NCI-H1105 treated with DMSO at 0.1 percent for 48 hours (cell line): ENCODE results near the gene ZNF503.
A peak's percentile ranks its signal among the peaks of the same experiment; 100 is the strongest.

ENCODE experiments used
- DNase-seq: peaks from one replicate; lab custom pipeline; 2025; lab: John Stamatoyannopoulos, UW

The ZNF503 gene

GRCh38 chr10:75401569-75402485 is at the start of gene ZNF503:
ZNF503 (minus strand) TSS chr10:75401764; CDS start chr10:75401419, 345 bp downstream.
- peak; percentile 93 for DNase-seq

- peak; percentile 87 for DNase-seq
Observed at GRCh38 chr10:75450644-75451640, 49.4 kb upstream of the ZNF503 start.

DNA sequence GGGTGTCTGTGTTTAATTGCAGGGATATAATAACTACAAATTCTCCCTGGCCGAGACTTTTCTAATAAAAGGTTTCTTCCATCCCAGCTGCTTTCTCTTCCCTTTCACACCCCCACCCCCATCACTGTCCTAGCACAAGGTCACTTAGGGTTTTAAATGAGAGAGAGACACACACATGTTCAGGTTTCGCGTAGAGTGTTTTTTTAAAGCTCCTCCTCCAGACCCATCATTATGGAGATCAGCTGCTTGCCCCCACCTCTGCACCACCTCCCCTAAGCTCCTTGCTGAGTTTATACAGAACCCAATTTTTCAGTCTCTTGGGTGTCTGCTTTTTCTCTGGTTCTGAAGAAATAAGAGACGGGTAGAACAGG is 48.5 kb upstream of the ZNF503 start:
- DNase-seq: peak; percentile 91

DNA sequence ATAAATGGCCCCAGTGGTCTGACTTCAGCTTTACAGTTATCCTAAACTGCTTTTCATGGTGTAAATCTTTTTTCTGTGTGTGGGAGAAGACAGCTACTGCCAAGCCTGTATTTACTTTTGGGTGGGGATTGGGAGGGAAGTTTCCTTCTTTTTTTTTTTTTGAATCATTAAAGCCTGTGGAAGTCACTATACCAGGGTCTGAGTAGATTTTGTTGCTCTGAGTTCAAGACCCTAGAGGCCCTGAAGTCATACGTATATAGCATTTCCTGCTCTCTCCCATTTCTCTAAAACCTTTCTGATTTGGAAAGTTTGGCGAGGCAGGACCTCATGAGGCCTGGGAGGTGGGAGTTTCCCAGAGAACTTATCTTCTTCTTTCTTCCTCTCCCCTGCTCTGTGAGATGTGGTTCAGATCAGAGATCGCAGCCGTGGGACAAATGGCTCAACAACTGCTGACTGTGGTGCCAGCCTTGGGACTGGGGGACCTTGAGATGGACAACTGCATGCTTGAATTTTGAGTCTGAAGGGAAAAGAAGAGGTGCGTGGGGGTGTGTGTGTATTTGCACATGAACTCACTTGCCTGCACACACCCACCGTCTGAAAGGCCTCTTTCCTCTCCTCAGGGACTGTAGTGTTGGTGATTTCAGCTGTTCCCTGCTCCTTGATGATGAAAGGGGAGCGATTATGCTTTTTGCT is 48.0 kb upstream of the ZNF503 start:
- peak; percentile 21 for DNase-seq

GRCh38 chr10:75448166-75448565 is 46.6 kb upstream of the ZNF503 start:
- DNase-seq: no peak

- no peak for DNase-seq
Observed at GRCh38 chr10:75446508-75446907, 44.9 kb upstream of the ZNF503 start.

- no peak for DNase-seq
Observed at GRCh38 chr10:75444781-75445386, 43.3 kb upstream of the ZNF503 start.

GRCh38 chr10:75443362-75443761 is 41.8 kb upstream of the ZNF503 start:
- no peak for DNase-seq

DNA sequence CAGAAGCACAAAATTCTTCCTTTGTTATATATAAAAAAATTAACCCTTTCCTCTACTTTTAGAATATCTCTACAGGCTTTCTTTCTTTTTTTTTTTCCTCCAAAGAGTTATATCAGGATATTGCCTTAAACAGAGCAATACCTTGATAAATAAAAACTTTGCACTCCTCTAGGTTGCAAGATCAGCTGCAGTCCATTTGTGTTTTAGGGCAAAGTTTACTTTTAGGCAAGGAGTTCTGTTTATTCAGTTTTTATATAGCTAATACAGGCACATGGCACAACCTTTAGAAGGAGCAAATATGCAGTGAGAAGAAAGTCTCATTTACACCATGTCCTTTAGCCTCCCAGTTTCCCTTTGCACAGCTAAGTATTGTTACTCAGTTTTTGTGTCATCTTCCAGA is 40.1 kb upstream of the ZNF503 start:
- no peak for DNase-seq

DNA sequence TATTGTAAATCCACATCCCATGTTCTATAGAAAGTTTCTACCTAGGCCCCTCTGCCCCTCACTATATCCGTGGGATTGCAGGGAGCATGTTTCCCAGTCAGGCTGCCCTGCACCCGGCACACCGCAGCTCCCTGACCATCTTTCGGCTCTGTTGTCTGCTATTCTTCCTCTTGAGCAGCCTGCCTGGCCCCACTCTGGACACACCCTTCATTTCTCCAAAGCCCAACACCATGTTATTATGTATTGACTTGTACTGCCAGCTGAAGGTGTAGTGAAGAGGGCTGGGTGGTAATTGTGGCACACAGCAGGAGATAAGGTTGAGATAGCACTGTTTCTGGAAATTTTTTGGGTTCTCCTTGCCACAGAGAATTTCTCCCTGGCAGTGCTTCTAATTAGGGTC is 39.6 kb upstream of the ZNF503 start:
- DNase-seq: no peak

GRCh38 chr10:75440271-75440793 is 38.8 kb upstream of the ZNF503 start:
- DNase-seq: no peak

DNA sequence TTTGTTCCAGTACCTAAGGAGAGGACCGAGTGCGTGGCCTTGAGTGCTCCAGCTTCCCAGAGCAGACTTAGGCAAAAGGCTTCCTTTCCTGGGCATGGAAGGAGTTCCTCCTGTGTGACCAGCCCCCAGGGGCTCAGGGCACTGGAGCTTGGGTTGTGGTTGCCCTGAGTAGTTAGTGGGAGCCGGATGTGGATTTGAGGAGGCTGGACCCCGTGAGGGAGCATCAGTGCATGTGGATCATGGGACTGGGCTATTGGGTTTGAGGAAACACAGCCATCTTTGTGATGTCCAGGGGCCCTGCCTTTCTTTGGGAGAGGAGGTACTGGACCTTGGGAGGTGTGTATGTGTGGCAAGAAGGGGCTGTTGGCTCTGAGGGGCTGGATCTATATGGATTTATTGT is 38.2 kb upstream of the ZNF503 start:
- no peak for DNase-seq

DNA sequence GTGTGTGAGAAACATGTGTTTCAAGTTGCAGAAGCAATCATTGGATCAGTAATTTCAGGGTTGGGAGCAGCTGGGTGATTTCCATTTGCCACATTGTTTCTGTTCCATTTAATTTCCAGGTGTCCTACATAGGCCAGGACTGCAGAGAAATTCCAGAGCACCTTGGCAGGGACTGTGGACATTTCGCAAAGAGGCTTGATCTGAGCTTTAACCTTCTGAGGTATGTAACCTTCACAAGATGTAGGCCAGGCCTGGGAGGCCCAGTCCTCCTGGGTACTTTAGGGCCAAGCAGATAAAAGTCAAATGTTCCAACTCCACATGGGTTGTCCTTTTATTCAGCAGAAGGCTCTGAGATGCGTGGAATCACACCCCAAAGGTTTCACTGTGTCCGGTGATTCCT is 36.7 kb upstream of the ZNF503 start:
- no peak for DNase-seq

DNA sequence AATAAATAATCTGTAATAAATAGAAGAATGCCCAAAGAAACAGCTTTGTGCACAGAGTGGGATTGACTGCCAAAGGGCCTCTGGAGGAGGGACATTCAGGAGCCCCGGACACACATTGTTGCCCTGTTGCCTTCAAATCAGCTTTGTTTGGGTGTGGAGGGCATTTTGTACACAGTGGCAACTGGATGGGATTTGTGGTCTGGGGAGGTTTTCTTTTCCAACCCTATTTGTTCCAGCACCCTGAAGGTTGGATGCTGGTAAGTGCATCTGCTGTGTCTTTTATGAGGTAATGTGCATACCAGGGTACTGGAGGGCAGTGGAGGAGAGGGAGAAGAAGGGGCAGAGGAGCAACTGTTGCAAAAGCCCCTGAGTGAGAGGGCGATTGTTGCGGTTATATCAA is 36.1 kb upstream of the ZNF503 start:
- DNase-seq: no peak

DNA sequence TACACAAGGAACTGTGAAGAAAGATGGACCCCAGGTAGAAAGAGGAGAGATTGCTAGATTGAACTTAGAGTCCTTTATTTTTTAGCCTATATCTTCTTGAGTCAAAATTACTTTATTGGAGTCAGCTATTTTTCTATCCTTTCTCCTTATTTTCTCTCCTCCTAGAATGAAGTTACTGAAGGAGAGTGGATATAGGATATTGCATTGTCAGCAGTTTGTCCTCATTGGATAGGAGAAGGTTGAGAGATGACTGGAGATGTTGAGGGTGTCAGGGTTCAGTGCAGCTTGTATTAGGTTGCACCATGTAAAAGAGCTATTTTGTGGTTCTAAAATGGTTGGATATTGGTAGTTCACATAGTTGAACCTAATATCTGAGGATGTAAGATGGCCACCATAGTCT is 35.3 kb upstream of the ZNF503 start:
- DNase-seq: no peak

DNA sequence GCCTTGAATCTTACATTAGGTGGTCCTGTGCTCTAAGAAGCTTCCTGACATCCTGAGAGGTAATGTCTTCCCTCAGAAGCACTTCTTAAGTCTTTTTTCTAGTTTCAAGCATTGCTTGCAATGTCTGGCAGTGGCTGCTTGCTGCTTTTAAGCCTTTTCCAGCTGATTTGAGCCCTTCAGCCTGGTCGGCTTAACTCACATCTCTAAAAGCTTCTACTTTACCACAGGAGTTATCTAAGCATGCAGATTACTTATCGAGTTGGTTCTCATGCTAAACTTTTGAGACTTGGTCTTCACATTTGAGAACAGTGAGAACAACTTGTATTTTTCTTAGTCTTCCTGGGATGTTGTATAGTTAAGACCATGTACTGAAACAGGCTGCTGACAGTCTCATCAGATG is 33.7 kb upstream of the ZNF503 start:
- DNase-seq: no peak

GRCh38 chr10:75434291-75434690 is 32.7 kb upstream of the ZNF503 start:
- no peak for DNase-seq

DNA sequence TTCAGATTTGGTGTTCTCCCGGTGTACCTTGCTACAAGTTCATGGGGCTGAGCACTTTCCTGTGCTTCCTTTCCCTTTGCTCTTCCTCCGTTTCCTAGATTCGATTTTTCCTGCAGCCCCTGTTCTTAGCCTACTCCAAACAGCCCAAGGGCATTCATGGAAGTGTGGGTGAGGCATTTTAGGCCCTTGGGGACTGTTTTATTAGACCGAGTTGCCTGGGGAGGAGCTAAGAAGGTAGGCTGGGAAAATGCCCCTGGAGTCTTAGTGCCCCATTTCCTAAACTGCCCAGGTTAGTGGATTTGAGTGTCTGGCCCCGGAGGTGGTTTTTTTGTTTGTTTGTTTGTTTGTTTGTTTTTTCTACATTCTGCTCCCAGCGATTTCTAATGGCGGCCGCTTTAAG is 31.7 kb upstream of the ZNF503 start:
- DNase-seq: no peak

DNA sequence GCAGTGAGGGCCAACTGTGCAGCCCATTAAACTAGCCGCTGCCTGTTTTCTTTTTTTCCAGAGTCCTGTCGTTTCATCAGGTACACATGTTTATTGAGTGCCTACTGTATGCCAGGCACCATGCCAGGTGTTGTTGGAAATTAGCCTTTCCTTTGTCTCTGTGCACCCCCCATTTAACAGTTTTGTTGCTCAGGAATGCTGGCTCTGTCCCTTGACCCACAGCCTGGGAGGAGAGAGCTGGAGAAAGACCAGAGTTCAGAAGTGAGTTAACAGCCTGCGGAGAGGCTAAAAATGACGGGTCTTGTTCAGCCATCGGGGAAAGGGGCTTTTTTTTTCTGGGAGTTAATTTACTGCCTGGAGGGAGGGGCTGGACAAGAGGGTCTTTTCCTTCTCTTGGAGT is 31.2 kb upstream of the ZNF503 start:
- DNase-seq: no peak

- DNase-seq: peak; percentile 19
Observed at GRCh38 chr10:75432176-75432575, 30.6 kb upstream of the ZNF503 start.
